ENCODE results near the gene GFRA1.

The GFRA1 gene

GRCh38 chr10:116098411-116099022 lies 174.5 kb downstream of the GFRA1 start:
- Histone ChIP-seq H3K4me1 (no peaks in the 10 kb centered on the region), H3K9me3 (no peaks in the 10 kb centered on the region), H3K4me3 (ENCODE audit: low read depth, low read length) (no peak overlapping the region), H3K27me3 (no peaks in the 10 kb centered on the region), H3K36me3 (no peaks in the 10 kb centered on the region)
- DNase-seq: no peak
- no peak for TF ChIP-seq CTCF (IDR thresholded peaks at IDR 0.05; ENCODE audit: low read depth, low read length)

GRCh38 chr10:116097239-116097784 lies 175.7 kb downstream of the GFRA1 start:
- H3K36me3 ChIP-seq: no peaks in the 10 kb centered on the region
- no peak overlapping the region for H3K4me3 ChIP-seq (ENCODE audit: low read depth, low read length)
- no peaks in the 10 kb centered on the region for H3K27me3 ChIP-seq
- no peaks in the 10 kb centered on the region for H3K4me1 ChIP-seq
- H3K9me3 ChIP-seq: no peaks in the 10 kb centered on the region
- no peak for DNase-seq
- no peak for TF ChIP-seq CTCF (IDR thresholded peaks at IDR 0.05; ENCODE audit: low read depth, low read length)

GRCh38 chr10:116096526-116096925 lies 176.5 kb downstream of the GFRA1 start:
- H3K4me3 ChIP-seq (ENCODE audit: low read depth, low read length): no peak overlapping the region
- no peaks in the 10 kb centered on the region for H3K36me3 ChIP-seq
- no peaks in the 10 kb centered on the region for H3K27me3 ChIP-seq
- no peaks in the 10 kb centered on the region for H3K9me3 ChIP-seq
- TF ChIP-seq CTCF (IDR thresholded peaks at IDR 0.05; ENCODE audit: low read depth, low read length): no peak
- no peak for DNase-seq
- H3K4me1 ChIP-seq: no peaks in the 10 kb centered on the region

- H3K4me3 ChIP-seq (ENCODE audit: low read depth, low read length): no peak overlapping the region
- no peaks in the 10 kb centered on the region for H3K27me3 ChIP-seq
- DNase-seq: no peak
- H3K36me3 ChIP-seq: no peaks in the 10 kb centered on the region
- H3K9me3 ChIP-seq: no peaks in the 10 kb centered on the region
- H3K4me1 ChIP-seq: no peaks in the 10 kb centered on the region
- TF ChIP-seq CTCF (IDR thresholded peaks at IDR 0.05; ENCODE audit: low read depth, low read length): no peak
Measured at GRCh38 chr10:116094356-116094755, 178.7 kb downstream of the GFRA1 start.

- H3K36me3 ChIP-seq: no peaks in the 10 kb centered on the region
- H3K4me1 ChIP-seq: no peaks in the 10 kb centered on the region
- TF ChIP-seq CTCF (IDR thresholded peaks at IDR 0.05; ENCODE audit: low read depth, low read length): no peak
- DNase-seq: no peak
- H3K4me3 ChIP-seq (ENCODE audit: low read depth, low read length): no peak overlapping the region
- H3K27me3 ChIP-seq: no peaks in the 10 kb centered on the region
- H3K9me3 ChIP-seq: no peaks in the 10 kb centered on the region
Measured at GRCh38 chr10:116093031-116093430, 180.0 kb downstream of the GFRA1 start.

- Histone ChIP-seq H3K4me3 (ENCODE audit: low read depth, low read length) (no peak overlapping the region), H3K4me1 (no peaks in the 10 kb centered on the region), H3K27me3 (no peaks in the 10 kb centered on the region), H3K36me3 (no peaks in the 10 kb centered on the region), H3K9me3 (no peaks in the 10 kb centered on the region)
- no peak for TF ChIP-seq CTCF (IDR thresholded peaks at IDR 0.05; ENCODE audit: low read depth, low read length)
- DNase-seq: no peak
Measured at GRCh38 chr10:116088985-116089384, 184.0 kb downstream of the GFRA1 start.

Data from BE2C (cell line).